ENCODE results near the gene RNASET2.

Gene RNASET2

GRCh38 chr6:166947251-166947650 is 9.1 kb downstream of the RNASET2 start:
- no peak for TF ChIP-seq CTCF (IDR thresholded peaks at IDR 0.05; ENCODE audit: insufficient read depth, low read depth, low read length, missing control alignments)
- DNase-seq (ENCODE audit: low read depth), result no peak
- no peak overlapping the region for H3K4me3 ChIP-seq (ENCODE audit: low read depth, low read length)

DNA sequence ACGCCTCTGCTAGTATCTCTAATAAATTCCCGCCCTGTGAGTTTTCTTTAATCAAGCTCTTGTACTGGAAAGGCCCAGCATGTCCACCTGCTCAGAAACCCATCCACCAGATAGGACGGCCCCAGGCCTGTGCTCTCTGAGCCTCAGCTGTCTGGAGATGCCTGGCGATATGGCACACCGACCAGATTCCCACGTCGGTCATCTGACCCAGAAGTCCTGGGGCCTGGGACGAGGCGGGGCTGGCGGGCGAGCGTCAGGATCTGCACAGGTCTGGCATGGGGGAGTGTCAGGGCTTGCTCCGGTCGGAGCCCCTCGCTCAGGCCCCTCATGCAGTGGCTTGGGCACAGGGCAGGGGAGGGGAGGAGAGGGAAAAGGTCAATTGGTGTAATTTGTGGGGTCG is 10.2 kb downstream of the RNASET2 start:
- no peak overlapping the region for H3K4me3 ChIP-seq (ENCODE audit: low read depth, low read length)
- DNase-seq (ENCODE audit: low read depth), result no peak
- TF ChIP-seq CTCF (IDR thresholded peaks at IDR 0.05; ENCODE audit: insufficient read depth, low read depth, low read length, missing control alignments), result no peak

GRCh38 chr6:166944666-166945256 is 11.6 kb downstream of the RNASET2 start:
- no peak for DNase-seq (ENCODE audit: low read depth)
- TF ChIP-seq CTCF (IDR thresholded peaks at IDR 0.05; ENCODE audit: insufficient read depth, low read depth, low read length, missing control alignments), result no peak

DNA sequence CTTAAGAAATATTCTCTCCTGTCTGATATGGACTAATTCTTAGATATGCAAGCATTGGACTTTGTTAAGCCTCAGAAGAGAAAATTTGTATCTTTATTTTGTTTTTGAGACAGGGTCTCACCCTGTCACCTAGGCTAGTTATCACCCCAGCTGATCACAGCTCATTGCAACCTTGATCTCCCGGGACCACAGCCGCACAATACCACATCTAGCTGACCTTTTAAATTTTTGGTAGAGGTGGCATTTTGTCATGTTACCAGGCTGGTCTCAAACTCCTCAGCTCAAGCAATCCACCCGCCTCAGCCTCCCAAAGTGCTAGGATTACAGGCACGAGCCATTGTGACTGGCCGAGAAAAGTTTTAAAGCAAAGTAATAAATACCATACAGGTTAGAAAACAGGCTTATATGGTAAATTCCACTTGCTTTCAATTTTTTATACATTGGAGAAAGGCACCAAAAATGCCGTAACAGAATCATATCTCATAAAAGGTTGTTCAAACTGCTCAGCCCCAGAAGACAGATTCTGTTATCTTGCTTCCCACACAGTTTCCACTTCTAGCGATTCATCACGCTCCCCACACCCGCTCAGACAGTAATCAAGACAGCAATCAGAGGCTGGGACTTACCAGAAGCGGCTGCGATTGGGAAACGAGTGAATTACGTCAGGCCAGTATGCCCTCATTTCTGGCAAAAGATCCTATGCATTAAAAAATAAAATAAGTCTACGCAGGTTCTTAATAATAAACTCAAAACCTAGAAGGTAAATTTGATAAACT is 13.8 kb downstream of the RNASET2 start:
- no peak for DNase-seq (ENCODE audit: low read depth)
- no peak for TF ChIP-seq CTCF (IDR thresholded peaks at IDR 0.05; ENCODE audit: insufficient read depth, low read depth, low read length, missing control alignments)
- no peak overlapping the region for H3K4me3 ChIP-seq (ENCODE audit: low read depth, low read length)

More at GRCh38 chr6:166944666-166945256, 11.6 kb downstream of the RNASET2 start:
- no peak overlapping the region for H3K4me3 ChIP-seq (ENCODE audit: low read depth, low read length)

DNA sequence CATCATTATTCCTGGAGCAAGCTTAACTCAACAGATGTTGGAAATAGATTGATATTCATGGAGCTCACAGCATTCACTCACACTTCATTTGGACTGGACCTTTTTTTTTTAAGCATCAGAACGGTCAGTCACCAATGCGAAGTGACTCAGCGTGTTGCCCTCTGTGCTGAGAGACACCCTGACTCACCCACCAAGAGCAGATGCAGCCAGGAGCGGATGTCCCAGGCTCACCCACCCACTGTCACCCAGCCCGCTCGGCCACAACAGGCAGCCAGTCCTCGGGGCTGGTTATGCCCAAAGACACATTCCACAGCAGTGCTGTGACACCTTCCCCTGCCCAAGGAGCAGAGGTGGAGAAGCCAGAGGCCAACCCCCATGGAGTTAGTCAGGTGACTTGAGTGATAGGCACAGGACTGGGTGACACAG is 15.7 kb downstream of the RNASET2 start:
- DNase-seq (ENCODE audit: low read depth), result no peak
- no peak overlapping the region for H3K4me3 ChIP-seq (ENCODE audit: low read depth, low read length)
- no peak for TF ChIP-seq CTCF (IDR thresholded peaks at IDR 0.05; ENCODE audit: insufficient read depth, low read depth, low read length, missing control alignments)

- DNase-seq (ENCODE audit: low read depth), result no peak
- TF ChIP-seq CTCF (IDR thresholded peaks at IDR 0.05; ENCODE audit: insufficient read depth, low read depth, low read length, missing control alignments), result no peak
- no peak overlapping the region for H3K4me3 ChIP-seq (ENCODE audit: low read depth, low read length)
Observed at GRCh38 chr6:166939894-166940293, 16.5 kb downstream of the RNASET2 start.

Measured in GM12865 (cell line).